ENCODE measurements around the gene RNF135.

DNA sequence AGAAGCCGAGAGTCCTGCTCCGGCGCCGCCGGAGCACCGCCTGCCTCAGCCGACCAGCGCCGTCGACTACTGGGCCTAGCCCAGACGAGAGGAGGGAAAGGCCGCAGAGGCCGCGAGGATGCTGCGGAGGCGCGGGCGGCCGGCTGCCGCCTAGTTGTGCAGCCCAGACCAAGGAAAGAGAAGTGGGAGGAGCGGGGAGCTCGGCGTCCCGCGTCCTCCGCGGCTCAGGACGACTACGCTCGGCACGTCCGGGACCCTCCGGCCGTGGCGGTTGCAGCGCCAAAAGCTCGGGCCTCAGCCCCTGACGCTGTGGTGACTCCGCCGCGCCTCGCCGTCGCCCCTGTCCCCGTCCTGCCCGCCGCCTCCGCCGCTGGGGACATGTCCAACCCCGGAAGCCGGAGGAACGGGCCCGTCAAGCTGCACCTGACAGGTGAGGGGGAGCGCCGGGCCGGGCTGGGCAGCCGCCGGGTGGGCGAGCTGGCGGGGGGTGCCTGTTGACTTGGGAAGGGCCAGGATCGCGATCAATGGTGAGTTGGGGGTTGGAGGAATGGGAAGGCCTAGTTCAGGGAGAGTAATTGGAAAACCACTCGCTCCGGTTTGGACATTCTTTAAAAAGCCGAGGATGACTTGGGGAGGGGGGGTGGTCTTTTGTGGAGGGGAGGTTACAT lies 37.7 kb downstream of the RNF135 start:
- TF ChIP-seq, protein P1, sequence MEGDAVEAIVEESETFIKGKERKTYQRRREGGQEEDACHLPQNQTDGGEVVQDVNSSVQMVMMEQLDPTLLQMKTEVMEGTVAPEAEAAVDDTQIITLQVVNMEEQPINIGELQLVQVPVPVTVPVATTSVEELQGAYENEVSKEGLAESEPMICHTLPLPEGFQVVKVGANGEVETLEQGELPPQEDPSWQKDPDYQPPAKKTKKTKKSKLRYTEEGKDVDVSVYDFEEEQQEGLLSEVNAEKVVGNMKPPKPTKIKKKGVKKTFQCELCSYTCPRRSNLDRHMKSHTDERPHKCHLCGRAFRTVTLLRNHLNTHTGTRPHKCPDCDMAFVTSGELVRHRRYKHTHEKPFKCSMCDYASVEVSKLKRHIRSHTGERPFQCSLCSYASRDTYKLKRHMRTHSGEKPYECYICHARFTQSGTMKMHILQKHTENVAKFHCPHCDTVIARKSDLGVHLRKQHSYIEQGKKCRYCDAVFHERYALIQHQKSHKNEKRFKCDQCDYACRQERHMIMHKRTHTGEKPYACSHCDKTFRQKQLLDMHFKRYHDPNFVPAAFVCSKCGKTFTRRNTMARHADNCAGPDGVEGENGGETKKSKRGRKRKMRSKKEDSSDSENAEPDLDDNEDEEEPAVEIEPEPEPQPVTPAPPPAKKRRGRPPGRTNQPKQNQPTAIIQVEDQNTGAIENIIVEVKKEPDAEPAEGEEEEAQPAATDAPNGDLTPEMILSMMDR (conservative IDR thresholded peaks at IDR 0.05 in 1 of 2, IDR thresholded peaks at IDR 0.05 in 1 of 2; ENCODE audit: extremely low read depth in 1 of 2, insufficient read depth in 1 of 2, low read depth in 1 of 2, low read length in 2 of 2) = peak in 1 of 2 donors; percentile 10
- TF ChIP-seq EZH2 (IDR thresholded peaks at IDR 0.05; ENCODE audit: borderline replicate concordance, low read length) = no peak

Data from mammary epithelial cell (primary cell).